ENCODE results near the gene LAMA2. TPM values are rescaled to one million over a fixed set of nuclear protein-coding genes. Genes with fewer than 3 reads are reported as not detected.

Gene LAMA2
- total RNA-seq, 2 donors from 2014 or later = 111 to 217 TPM

- no peak for DNase-seq (ENCODE audit: low spot score)
- H3K36me3 ChIP-seq = no peaks in the 10 kb centered on the region
These were observed 568.2 kb downstream of the LAMA2 start for GRCh38 chr6:129451187-129451586.

GRCh38 chr6:129453073-129453472, 570.1 kb downstream of the LAMA2 start:
- Histone ChIP-seq H3K27ac (no peak overlapping the region), H3K36me3 (no peaks in the 10 kb centered on the region), H3K4me1 (ENCODE audit: control insufficient read depth in 1 of 2, low read depth in 2 of 2) (no peaks in the 10 kb centered on the region), H3K27me3 (replicated peaks; ENCODE audit: insufficient read depth) (no peaks in the 10 kb centered on the region), H3K9me3 (no peaks in the 10 kb centered on the region), H3K4me3 (no peak overlapping the region)
- ATAC-seq (ENCODE audit: insufficient number of reproducible peaks, low FRiP score, low read depth) (no peak), DNase-seq (ENCODE audit: low spot score) (no peak)
- TF ChIP-seq CTCF (IDR thresholded peaks at IDR 0.05) = no peak

More at GRCh38 chr6:129451187-129451586, 568.2 kb downstream of the LAMA2 start:
- no peak for ATAC-seq (ENCODE audit: insufficient number of reproducible peaks, low FRiP score, low read depth)
- Histone ChIP-seq H3K4me1 (ENCODE audit: control insufficient read depth in 1 of 2, low read depth in 2 of 2) (no peaks in the 10 kb centered on the region), H3K9me3 (no peaks in the 10 kb centered on the region), H3K27ac (no peak overlapping the region), H3K27me3 (replicated peaks; ENCODE audit: insufficient read depth) (no peaks in the 10 kb centered on the region), H3K4me3 (no peak overlapping the region)
- no peak for TF ChIP-seq CTCF (IDR thresholded peaks at IDR 0.05)

GRCh38 chr6:129454488-129454887, 571.5 kb downstream of the LAMA2 start:
- no peaks in the 10 kb centered on the region for H3K27me3 ChIP-seq (replicated peaks; ENCODE audit: insufficient read depth)
- no peaks in the 10 kb centered on the region for H3K36me3 ChIP-seq
- ATAC-seq (ENCODE audit: insufficient number of reproducible peaks, low FRiP score, low read depth) (no peak), DNase-seq (ENCODE audit: low spot score) (no peak)
- no peak for TF ChIP-seq CTCF (IDR thresholded peaks at IDR 0.05)
- H3K4me1 ChIP-seq (ENCODE audit: control insufficient read depth in 1 of 2, low read depth in 2 of 2) = no peaks in the 10 kb centered on the region
- H3K9me3 ChIP-seq = no peaks in the 10 kb centered on the region
- H3K27ac ChIP-seq = no peak overlapping the region
- H3K4me3 ChIP-seq = no peak overlapping the region

- DNase-seq (ENCODE audit: low spot score) (no peak), ATAC-seq (ENCODE audit: insufficient number of reproducible peaks, low FRiP score, low read depth) (no peak)
- Histone ChIP-seq H3K27ac (no peak overlapping the region), H3K4me1 (ENCODE audit: control insufficient read depth in 1 of 2, low read depth in 2 of 2) (no peaks in the 10 kb centered on the region), H3K4me3 (no peak overlapping the region), H3K27me3 (replicated peaks; ENCODE audit: insufficient read depth) (no peaks in the 10 kb centered on the region), H3K9me3 (no peaks in the 10 kb centered on the region), H3K36me3 (no peaks in the 10 kb centered on the region)
- no peak for TF ChIP-seq CTCF (IDR thresholded peaks at IDR 0.05)
These were observed 572.3 kb downstream of the LAMA2 start for GRCh38 chr6:129455126-129455769.

GRCh38 chr6:129460221-129460620, 577.3 kb downstream of the LAMA2 start:
- Histone ChIP-seq H3K4me3 (no peak overlapping the region), H3K4me1 (ENCODE audit: control insufficient read depth in 1 of 2, low read depth in 2 of 2) (no peaks in the 10 kb centered on the region), H3K9me3 (no peaks in the 10 kb centered on the region), H3K27ac (no peak overlapping the region), H3K27me3 (replicated peaks; ENCODE audit: insufficient read depth) (no peaks in the 10 kb centered on the region), H3K36me3 (no peaks in the 10 kb centered on the region)
- DNase-seq (ENCODE audit: low spot score) (no peak), ATAC-seq (ENCODE audit: insufficient number of reproducible peaks, low FRiP score, low read depth) (no peak)
- no peak for TF ChIP-seq CTCF (IDR thresholded peaks at IDR 0.05)
